Measurements from ENCODE around the gene PRKAB1. TPM values are rescaled to one million over a fixed set of nuclear protein-coding genes. Genes with fewer than 3 reads are reported as not detected.
A peak's percentile ranks its signal among the peaks of the same experiment; 100 is the strongest.

Gene PRKAB1
- polyA plus RNA-seq, 1 donor = 45.1 TPM

DNA sequence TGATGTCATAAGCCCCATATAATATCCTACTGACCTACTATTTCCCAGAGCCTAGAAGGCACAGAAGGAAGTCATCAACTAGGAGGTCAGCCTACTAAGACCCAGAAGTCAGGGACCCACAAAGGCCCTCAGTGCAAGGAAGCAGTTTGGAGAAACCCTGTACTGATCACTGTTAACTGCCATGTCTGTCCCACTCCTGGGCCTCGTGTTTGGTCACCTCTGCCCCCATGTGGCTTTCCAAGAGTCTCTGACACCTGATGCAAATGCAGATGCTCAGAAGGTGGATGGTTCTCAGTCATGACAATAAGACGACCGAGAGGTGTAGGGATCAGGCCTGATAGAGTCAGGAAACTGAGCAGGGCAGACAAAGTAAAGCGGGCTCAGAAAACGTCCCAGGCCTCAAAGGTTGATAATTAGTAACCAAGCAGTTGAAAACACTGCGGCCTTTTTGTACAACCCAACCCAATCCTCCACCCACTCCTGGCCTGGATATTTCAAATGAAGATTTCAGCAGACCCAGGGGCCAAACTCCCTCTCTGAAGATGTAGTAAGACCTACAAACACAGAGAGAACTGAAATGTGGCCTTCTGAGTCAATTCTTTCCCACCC, 23.4 kb downstream of the PRKAB1 start:
- peak in 1 of 2 donors; percentile 63 for DNase-seq
- WGBS (ENCODE audit: insufficient coverage, low lambda C conversion rate) = no CpG with 5 or more reads among the region's 6 CpGs
- Histone ChIP-seq H3K27me3 (ENCODE audit: control insufficient read depth, insufficient read depth, low read length) (no peaks in the 10 kb centered on the region), H3K4me3 (ENCODE audit: low read length) (no peak overlapping the region), H3K36me3 (ENCODE audit: control insufficient read depth, insufficient read depth, low read length) (no peaks in the 10 kb centered on the region), H3K27ac (ENCODE audit: low read length) (peak overlapping the region; percentile 93), H3K9me3 (ENCODE audit: control insufficient read depth, low read depth, low read length) (no peaks in the 10 kb centered on the region), H3K4me1 (ENCODE audit: control insufficient read depth, insufficient read depth, low read length) (peaks cover 46% of the 10 kb centered on the region)

DNA sequence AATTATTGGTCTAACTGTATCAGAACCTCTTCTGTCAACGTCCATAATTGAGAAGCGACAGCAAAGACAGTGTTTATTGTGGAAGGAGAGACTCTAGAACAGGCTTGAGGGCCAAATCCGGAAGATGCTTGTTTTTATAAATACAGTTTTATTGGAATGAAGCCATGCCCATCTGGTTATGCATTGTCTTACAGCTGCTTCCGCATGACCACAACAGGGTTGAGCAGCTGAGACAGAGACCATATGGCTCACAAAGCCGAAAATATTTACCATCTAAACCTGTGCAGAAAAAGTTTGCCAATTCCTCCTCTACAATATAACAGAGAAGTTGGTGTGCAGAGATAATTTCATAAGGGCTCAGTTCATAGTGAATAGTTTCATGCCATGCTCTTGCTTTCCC, 24.5 kb downstream of the PRKAB1 start:
- Histone ChIP-seq H3K27ac (ENCODE audit: low read length) (peak overlapping the region; percentile 93), H3K4me3 (ENCODE audit: low read length) (no peak overlapping the region), H3K36me3 (ENCODE audit: control insufficient read depth, insufficient read depth, low read length) (peaks cover 4% of the 10 kb centered on the region), H3K27me3 (ENCODE audit: control insufficient read depth, insufficient read depth, low read length) (no peaks in the 10 kb centered on the region), H3K4me1 (ENCODE audit: control insufficient read depth, insufficient read depth, low read length) (peaks cover 43% of the 10 kb centered on the region), H3K9me3 (ENCODE audit: control insufficient read depth, low read depth, low read length) (no peaks in the 10 kb centered on the region)
- no CpG with 5 or more reads among the region's 5 CpGs for WGBS (ENCODE audit: insufficient coverage, low lambda C conversion rate)
- DNase-seq = no peak

DNA sequence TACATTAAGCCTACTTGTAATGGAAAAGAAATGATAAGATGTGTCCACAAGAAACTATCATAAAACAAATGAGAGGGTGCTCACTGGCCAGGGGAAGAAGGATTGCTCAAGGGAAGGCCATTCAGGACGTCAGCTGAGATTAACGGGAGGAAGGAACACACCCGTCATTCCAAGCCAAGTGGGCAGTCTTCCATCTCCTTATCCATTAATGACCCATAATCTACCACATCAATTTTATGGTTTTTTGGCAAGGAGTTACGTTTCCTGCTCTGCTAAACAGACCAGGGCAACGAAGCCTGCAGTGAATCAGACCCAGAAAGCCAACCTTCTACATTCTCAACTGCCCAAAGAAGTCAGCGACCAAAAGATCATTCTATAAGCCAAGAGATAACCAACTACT, 25.1 kb downstream of the PRKAB1 start:
- no peak overlapping the region for H3K4me3 ChIP-seq (ENCODE audit: low read length)
- no CpG with 5 or more reads among the region's 6 CpGs for WGBS (ENCODE audit: insufficient coverage, low lambda C conversion rate)
- peaks cover 9% of the 10 kb centered on the region for H3K36me3 ChIP-seq (ENCODE audit: control insufficient read depth, insufficient read depth, low read length)
- DNase-seq = peak; percentile 91 to 95
- peak overlapping the region; percentile 93 for H3K27ac ChIP-seq (ENCODE audit: low read length)
- no peaks in the 10 kb centered on the region for H3K27me3 ChIP-seq (ENCODE audit: control insufficient read depth, insufficient read depth, low read length)
- H3K9me3 ChIP-seq (ENCODE audit: control insufficient read depth, low read depth, low read length) = no peaks in the 10 kb centered on the region
- peaks cover 43% of the 10 kb centered on the region for H3K4me1 ChIP-seq (ENCODE audit: control insufficient read depth, insufficient read depth, low read length)

DNA sequence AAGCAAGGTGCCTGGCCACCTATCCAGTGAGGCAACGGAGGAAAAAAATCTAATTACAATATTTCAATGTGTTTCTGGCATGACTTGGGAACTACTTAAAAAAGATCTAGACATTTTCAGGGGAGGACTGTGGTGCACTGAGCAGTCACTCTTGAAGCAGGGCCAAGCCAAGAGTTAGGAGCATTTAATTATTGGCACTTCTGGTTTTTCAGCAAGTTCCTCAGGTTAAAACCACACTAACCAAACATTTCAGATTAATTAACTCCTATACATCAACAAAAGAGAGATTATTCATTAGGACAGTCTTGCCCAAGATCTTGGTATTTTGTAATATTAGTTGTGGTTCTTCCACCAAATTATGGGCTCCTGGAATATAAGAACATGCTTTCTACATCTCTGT, 25.6 kb downstream of the PRKAB1 start:
- no peak for DNase-seq

DNA sequence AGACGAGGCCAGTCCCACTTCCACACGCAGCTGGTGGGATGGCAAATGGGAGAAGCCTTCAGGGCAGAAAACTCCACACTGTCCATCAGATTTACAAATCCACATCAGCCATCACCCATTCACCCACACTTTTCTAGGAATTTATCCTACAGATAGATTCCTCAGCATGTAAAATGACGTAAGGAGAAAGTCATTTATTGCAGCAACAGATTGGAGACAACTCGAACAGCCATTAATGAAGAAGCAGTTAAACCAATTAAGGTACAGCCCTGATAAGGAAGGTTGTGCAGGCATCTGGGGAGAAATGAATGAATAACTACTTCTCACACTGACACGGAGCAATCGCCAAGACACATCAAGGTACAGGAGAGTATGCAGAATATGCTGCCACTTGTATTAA, 26.2 kb downstream of the PRKAB1 start:
- DNase-seq = peak; percentile 78 to 89
- 0% methylated on average over 2 of the region's 6 CpGs for WGBS (ENCODE audit: insufficient coverage, low lambda C conversion rate)
- peak overlapping the region; percentile 93 for H3K27ac ChIP-seq (ENCODE audit: low read length)

More for the DNA sequence above, 25.6 kb downstream of the PRKAB1 start:
- Histone ChIP-seq H3K4me1 (ENCODE audit: control insufficient read depth, insufficient read depth, low read length) (peaks cover 43% of the 10 kb centered on the region), H3K4me3 (ENCODE audit: low read length) (no peak overlapping the region), H3K27me3 (ENCODE audit: control insufficient read depth, insufficient read depth, low read length) (no peaks in the 10 kb centered on the region), H3K9me3 (ENCODE audit: control insufficient read depth, low read depth, low read length) (no peaks in the 10 kb centered on the region), H3K27ac (ENCODE audit: low read length) (peak overlapping the region; percentile 93), H3K36me3 (ENCODE audit: control insufficient read depth, insufficient read depth, low read length) (peaks cover 9% of the 10 kb centered on the region)
- no CpG with 5 or more reads among the region's 1 CpG for WGBS (ENCODE audit: insufficient coverage, low lambda C conversion rate)

DNA sequence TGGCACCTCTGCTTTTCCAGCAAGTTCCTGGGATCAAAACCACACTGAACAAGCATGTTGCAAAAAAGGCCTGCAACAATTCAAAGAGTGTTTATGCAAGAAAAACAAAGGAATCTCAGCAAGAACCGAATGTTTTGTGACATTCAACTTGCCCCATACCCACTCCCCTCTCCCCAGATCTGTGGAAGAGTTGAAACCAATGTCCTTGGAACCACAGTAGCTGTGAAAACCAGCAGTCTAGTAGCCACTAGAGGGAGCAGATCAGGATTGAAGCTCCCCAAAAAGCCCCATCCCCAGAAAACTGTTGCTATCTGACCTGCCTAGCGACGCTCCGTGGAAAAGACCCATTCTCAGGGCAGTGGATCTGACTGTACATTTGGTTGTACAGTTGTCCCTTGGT, 27.1 kb downstream of the PRKAB1 start:
- Histone ChIP-seq H3K36me3 (ENCODE audit: control insufficient read depth, insufficient read depth, low read length) (peaks cover 14% of the 10 kb centered on the region), H3K4me3 (ENCODE audit: low read length) (no peak overlapping the region), H3K9me3 (ENCODE audit: control insufficient read depth, low read depth, low read length) (no peaks in the 10 kb centered on the region), H3K4me1 (ENCODE audit: control insufficient read depth, insufficient read depth, low read length) (peaks cover 43% of the 10 kb centered on the region), H3K27me3 (ENCODE audit: control insufficient read depth, insufficient read depth, low read length) (no peaks in the 10 kb centered on the region), H3K27ac (ENCODE audit: low read length) (peak overlapping the region; percentile 93)
- WGBS (ENCODE audit: insufficient coverage, low lambda C conversion rate) = no CpG with 5 or more reads among the region's 4 CpGs
- no peak for DNase-seq

More for the DNA sequence above, 26.2 kb downstream of the PRKAB1 start:
- Histone ChIP-seq H3K27me3 (ENCODE audit: control insufficient read depth, insufficient read depth, low read length) (no peaks in the 10 kb centered on the region), H3K4me1 (ENCODE audit: control insufficient read depth, insufficient read depth, low read length) (peaks cover 43% of the 10 kb centered on the region), H3K36me3 (ENCODE audit: control insufficient read depth, insufficient read depth, low read length) (peaks cover 9% of the 10 kb centered on the region), H3K9me3 (ENCODE audit: control insufficient read depth, low read depth, low read length) (no peaks in the 10 kb centered on the region), H3K4me3 (ENCODE audit: low read length) (no peak overlapping the region)

DNA sequence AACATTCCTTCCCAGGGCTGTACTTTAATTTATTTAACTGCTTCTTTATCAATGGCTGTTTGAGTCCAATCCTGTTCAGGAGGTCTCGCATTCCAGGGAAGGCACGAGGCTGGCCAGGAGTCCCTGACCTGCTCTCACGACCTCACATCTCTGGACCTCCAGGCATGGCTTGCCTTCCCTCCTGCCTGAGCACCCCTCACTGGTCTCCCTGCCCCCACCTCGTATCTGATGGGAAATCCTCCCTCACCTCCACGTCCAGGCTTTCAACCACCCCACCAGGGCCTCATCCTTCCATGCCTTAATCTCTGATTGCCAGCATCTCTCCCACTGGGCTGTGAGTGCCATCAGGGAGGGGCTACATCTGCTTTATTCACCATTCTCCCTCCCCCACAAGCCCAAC, 29.0 kb downstream of the PRKAB1 start:
- H3K27ac ChIP-seq (ENCODE audit: low read length) = no peak overlapping the region
- H3K4me3 ChIP-seq (ENCODE audit: low read length) = no peak overlapping the region
- H3K9me3 ChIP-seq (ENCODE audit: control insufficient read depth, low read depth, low read length) = no peaks in the 10 kb centered on the region
- no peak for DNase-seq
- H3K36me3 ChIP-seq (ENCODE audit: control insufficient read depth, insufficient read depth, low read length) = peaks cover 14% of the 10 kb centered on the region
- H3K4me1 ChIP-seq (ENCODE audit: control insufficient read depth, insufficient read depth, low read length) = peaks cover 28% of the 10 kb centered on the region
- no peaks in the 10 kb centered on the region for H3K27me3 ChIP-seq (ENCODE audit: control insufficient read depth, insufficient read depth, low read length)
- no CpG with 5 or more reads among the region's 5 CpGs for WGBS (ENCODE audit: insufficient coverage, low lambda C conversion rate)

DNA sequence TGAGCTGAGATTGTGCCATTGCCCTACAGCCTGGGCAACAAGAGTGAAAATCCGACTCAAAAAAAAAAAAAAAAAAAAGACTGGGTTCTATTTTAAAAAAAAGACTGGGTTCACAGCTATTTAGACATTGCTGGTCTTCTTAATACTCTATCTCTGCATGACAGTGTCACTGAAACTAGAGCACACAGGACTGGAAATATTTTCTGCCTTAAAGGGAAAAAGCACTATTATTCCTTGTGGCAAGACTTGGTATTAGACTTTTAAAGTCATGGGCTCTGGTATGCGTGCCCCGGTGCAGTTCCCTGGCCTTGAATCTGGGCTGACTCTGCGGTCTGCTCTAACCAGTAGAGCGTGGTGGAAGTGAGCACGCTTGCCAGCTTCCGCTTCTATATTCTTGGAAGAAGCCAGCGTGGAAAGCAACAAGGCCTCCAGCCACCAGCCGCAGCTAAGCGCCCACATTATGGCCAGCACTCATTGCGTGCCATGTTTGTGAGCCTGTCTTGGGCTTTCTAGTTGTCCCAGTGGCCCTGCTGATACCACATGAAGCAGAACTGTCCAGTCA, 31.3 kb downstream of the PRKAB1 start:
- Histone ChIP-seq H3K27me3 (ENCODE audit: control insufficient read depth, insufficient read depth, low read length) (no peaks in the 10 kb centered on the region), H3K9me3 (ENCODE audit: control insufficient read depth, low read depth, low read length) (no peaks in the 10 kb centered on the region), H3K4me1 (ENCODE audit: control insufficient read depth, insufficient read depth, low read length) (peaks cover 8% of the 10 kb centered on the region), H3K36me3 (ENCODE audit: control insufficient read depth, insufficient read depth, low read length) (peaks cover 14% of the 10 kb centered on the region), H3K4me3 (ENCODE audit: low read length) (no peak overlapping the region), H3K27ac (ENCODE audit: low read length) (no peak overlapping the region)
- WGBS (ENCODE audit: insufficient coverage, low lambda C conversion rate) = no CpG with 5 or more reads among the region's 11 CpGs
- no peak for DNase-seq

DNA sequence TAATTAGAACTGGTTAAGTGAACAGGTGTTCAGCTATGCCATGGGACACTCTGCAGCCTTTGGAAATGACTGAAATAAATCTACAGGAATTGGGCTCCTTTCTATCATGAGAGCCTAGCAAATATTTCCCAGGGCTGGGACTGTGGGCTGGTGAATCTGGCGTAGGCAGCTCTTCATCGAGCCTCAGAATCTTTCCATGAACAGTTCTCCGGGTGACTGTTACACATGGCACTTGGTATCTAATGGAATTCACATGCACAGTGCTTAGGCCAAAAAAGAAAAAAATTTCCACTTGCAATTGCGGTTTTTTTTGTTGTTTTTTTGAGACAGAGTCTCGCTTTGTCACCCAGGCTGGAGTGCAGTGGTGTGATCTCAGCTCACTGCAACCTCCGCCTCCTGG, 32.1 kb downstream of the PRKAB1 start:
- no peak for DNase-seq
- no peak overlapping the region for H3K27ac ChIP-seq (ENCODE audit: low read length)
- no peaks in the 10 kb centered on the region for H3K4me1 ChIP-seq (ENCODE audit: control insufficient read depth, insufficient read depth, low read length)
- H3K4me3 ChIP-seq (ENCODE audit: low read length) = no peak overlapping the region
- H3K27me3 ChIP-seq (ENCODE audit: control insufficient read depth, insufficient read depth, low read length) = no peaks in the 10 kb centered on the region
- WGBS (ENCODE audit: insufficient coverage, low lambda C conversion rate) = no CpG with 5 or more reads among the region's 6 CpGs
- no peaks in the 10 kb centered on the region for H3K9me3 ChIP-seq (ENCODE audit: control insufficient read depth, low read depth, low read length)
- H3K36me3 ChIP-seq (ENCODE audit: control insufficient read depth, insufficient read depth, low read length) = peaks cover 14% of the 10 kb centered on the region

DNA sequence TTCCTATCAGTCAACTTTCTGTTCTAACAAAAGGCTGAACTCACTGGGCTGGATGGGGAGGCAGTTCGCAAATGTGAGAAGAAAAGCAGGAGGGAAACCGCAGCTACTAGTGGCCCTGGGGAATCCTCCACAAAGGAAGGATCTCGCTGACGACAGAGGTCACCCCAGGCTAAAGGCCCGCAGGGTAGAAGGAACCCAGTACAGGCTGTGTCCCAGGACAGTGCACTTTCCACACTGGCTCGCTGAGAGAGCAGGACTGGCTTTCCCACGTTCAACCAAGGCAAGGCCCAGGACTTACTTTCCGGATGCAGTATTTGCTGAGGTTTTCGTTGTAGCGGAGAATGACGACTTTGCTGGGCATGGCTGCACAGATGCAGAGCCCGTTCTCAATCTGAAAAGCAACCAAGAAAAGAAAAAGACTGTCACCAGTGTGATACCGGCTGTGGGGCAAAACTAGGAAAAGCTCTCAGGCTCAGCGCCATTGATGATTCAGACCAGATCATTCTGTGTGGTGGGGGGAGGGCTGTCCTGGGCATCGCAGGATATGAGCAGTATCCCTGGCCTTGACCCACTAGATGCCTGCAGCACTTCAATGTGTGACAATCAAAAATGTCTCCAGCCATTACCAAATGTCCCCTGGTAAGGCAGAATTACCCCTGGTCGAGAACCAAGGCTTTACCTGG, 36.3 kb downstream of the PRKAB1 start:
- no peak for DNase-seq
- no peaks in the 10 kb centered on the region for H3K4me1 ChIP-seq (ENCODE audit: control insufficient read depth, insufficient read depth, low read length)
- H3K27me3 ChIP-seq (ENCODE audit: control insufficient read depth, insufficient read depth, low read length) = no peaks in the 10 kb centered on the region
- no peak overlapping the region for H3K4me3 ChIP-seq (ENCODE audit: low read length)
- peaks cover 7% of the 10 kb centered on the region for H3K36me3 ChIP-seq (ENCODE audit: control insufficient read depth, insufficient read depth, low read length)
- WGBS (ENCODE audit: insufficient coverage, low lambda C conversion rate) = no CpG with 5 or more reads among the region's 16 CpGs
- H3K27ac ChIP-seq (ENCODE audit: low read length) = no peak overlapping the region
- H3K9me3 ChIP-seq (ENCODE audit: control insufficient read depth, low read depth, low read length) = no peaks in the 10 kb centered on the region

Measured in large intestine (tissue), 3 donors.